NCI-H146 (cell line): ENCODE results near the gene TMCO4.
A peak's percentile ranks its signal among the peaks of the same experiment; 100 is the strongest.

ENCODE experiments used
- DNase-seq: peaks from one replicate; lab custom pipeline; 2025; lab: John Stamatoyannopoulos, UW

Gene TMCO4

GRCh38 chr1:19684677-19685076, 115.0 kb downstream of the TMCO4 start:
- no peak for DNase-seq

GRCh38 chr1:19683351-19683750, 116.4 kb downstream of the TMCO4 start:
- DNase-seq: no peak

GRCh38 chr1:19682901-19683300, 116.8 kb downstream of the TMCO4 start:
- DNase-seq: no peak

- DNase-seq: no peak
Measured at GRCh38 chr1:19682257-19682656, 117.5 kb downstream of the TMCO4 start.

- no peak for DNase-seq
Measured at GRCh38 chr1:19680644-19681043, 119.1 kb downstream of the TMCO4 start.

GRCh38 chr1:19679691-19680090, 120.0 kb downstream of the TMCO4 start:
- no peak for DNase-seq

- no peak for DNase-seq
Measured at GRCh38 chr1:19678931-19679453, 120.7 kb downstream of the TMCO4 start.

- DNase-seq: peak; percentile 92
Measured at GRCh38 chr1:19678493-19678892, 121.2 kb downstream of the TMCO4 start.

GRCh38 chr1:19676438-19676922, 123.2 kb downstream of the TMCO4 start:
- DNase-seq: no peak

GRCh38 chr1:19675797-19676196, 123.9 kb downstream of the TMCO4 start:
- no peak for DNase-seq

GRCh38 chr1:19672237-19672636, 127.5 kb downstream of the TMCO4 start:
- no peak for DNase-seq

GRCh38 chr1:19670787-19671186, 128.9 kb downstream of the TMCO4 start:
- no peak for DNase-seq

- no peak for DNase-seq
Measured at GRCh38 chr1:19668888-19669287, 130.8 kb downstream of the TMCO4 start.

GRCh38 chr1:19665496-19666465, 133.9 kb downstream of the TMCO4 start:
- DNase-seq: no peak

- no peak for DNase-seq
Measured at GRCh38 chr1:19665186-19665495, 134.6 kb downstream of the TMCO4 start.

- DNase-seq: peak; percentile 23
Measured at GRCh38 chr1:19664453-19665185, 135.1 kb downstream of the TMCO4 start, which contains the start of gene HTR6. Gene HTR6 (plus strand): TSS chr1:19664875. CDS start chr1:19665754, 879 bp downstream.

GRCh38 chr1:19662313-19662712, 137.4 kb downstream of the TMCO4 start:
- DNase-seq: no peak

GRCh38 chr1:19661721-19662228, 137.9 kb downstream of the TMCO4 start:
- DNase-seq: peak; percentile 11

GRCh38 chr1:19658186-19658585, 141.5 kb downstream of the TMCO4 start:
- no peak for DNase-seq

- no peak for DNase-seq
Measured at GRCh38 chr1:19657511-19657910, 142.2 kb downstream of the TMCO4 start.

GRCh38 chr1:19656780-19657466, 142.8 kb downstream of the TMCO4 start:
- DNase-seq: no peak
